OCI-LY3 (cell line): ENCODE measurements around the gene MPIG6B.

Source experiments
- EZH2phosphoT487 ChIP-seq: fragments of 200-600 bp; shearing (Covaris generic); IDR thresholded peaks from 2 replicates; pipeline ENCODE4 v1.6.1; 2018; ENCODE audit warnings: antibody characterized with exemption, mixed run types, low read depth
- TF ChIP-seq, protein P1 (sequence below): fragments of 200-600, 300-600 bp; sonication (generic); IDR thresholded peaks from 2 replicates; pipeline ENCODE4 v1.5.1; 2014; ENCODE audit warnings: antibody characterized with exemption, low read length, low read depth

DNA sequence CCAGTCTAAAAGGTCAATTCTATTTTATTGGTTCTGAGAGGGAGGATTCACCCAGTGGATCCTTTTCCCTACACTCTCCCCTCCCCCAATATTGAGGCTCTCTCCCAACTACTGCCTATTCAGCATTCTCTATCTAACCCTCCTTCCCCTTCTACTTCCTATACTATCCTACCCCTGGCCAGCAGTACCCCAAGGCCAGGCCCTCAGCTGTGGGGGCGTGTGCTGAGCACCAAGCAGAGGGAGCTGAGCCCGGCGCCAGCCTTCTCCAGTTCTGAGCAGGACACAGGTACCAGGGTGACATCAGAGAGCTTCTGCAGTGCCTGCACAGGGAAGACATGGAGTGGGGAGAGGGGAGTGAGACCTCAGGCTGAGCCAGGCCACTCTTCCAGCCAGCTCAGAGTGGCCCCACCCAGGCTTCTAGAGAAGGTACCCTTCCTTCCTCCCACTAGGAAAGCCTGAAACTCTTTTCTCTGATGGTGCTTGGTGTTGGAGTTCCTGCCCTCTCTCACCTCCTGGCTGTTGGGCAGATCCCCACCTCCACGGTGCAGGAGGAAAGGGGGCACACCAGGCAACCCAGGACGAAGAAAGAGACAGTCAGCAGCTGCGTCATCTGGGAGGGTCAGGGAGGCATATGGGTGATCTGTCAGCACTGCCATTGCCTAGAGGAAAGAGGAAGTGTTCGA lies 4.0 kb downstream of the MPIG6B start:
- TF ChIP-seq, protein P1, sequence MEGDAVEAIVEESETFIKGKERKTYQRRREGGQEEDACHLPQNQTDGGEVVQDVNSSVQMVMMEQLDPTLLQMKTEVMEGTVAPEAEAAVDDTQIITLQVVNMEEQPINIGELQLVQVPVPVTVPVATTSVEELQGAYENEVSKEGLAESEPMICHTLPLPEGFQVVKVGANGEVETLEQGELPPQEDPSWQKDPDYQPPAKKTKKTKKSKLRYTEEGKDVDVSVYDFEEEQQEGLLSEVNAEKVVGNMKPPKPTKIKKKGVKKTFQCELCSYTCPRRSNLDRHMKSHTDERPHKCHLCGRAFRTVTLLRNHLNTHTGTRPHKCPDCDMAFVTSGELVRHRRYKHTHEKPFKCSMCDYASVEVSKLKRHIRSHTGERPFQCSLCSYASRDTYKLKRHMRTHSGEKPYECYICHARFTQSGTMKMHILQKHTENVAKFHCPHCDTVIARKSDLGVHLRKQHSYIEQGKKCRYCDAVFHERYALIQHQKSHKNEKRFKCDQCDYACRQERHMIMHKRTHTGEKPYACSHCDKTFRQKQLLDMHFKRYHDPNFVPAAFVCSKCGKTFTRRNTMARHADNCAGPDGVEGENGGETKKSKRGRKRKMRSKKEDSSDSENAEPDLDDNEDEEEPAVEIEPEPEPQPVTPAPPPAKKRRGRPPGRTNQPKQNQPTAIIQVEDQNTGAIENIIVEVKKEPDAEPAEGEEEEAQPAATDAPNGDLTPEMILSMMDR, result no peak
- TF ChIP-seq EZH2phosphoT487, result no peak
